ENCODE measurements around the gene PRRC2C. TPM values are rescaled to one million over a fixed set of nuclear protein-coding genes. Genes with fewer than 3 reads are reported as not detected.

The PRRC2C gene
- total and polyA plus RNA-seq, 12 donors, result 44.4 to 103 (median 62.9) TPM

- Histone ChIP-seq H3K27ac (peak overlapping the region in 2 of 5 donors; percentile 7 to 61), H3K9me3 (replicated peaks in 1 of 3) (no peaks in the 10 kb centered on the region), H3K36me3 (replicated peaks in 1 of 2) (no peaks in the 10 kb centered on the region), H3K4me3 (no peak overlapping the region), H3K27me3 (no peaks in the 10 kb centered on the region), H3K4me1 (replicated peaks in 1 of 2) (no peaks in the 10 kb centered on the region)
- DNase-seq, result peak in 1 of 7 donors; percentile 11
- TF ChIP-seq POLR2A (IDR thresholded peaks at IDR 0.05) (no peak), CTCF (IDR thresholded peaks at IDR 0.05) (no peak)
- WGBS, 4 donors, result 46 to 57% (median 53%) methylated on average over 4 of the region's 4 CpGs
- intact Hi-C loops (cut with DNase I), result no loop called here
These were observed 152.7 kb downstream of the PRRC2C start for GRCh38 chr1:171637928-171638576.

GRCh38 chr1:171640225-171640624 is 154.9 kb downstream of the PRRC2C start:
- intact Hi-C loops (cut with DNase I), result loop anchor here (5.0 to 10.0 kb wide), 3 partner anchors 75 to 345 kb away; no protein-coding TSS in a partner anchor
- H3K4me3 ChIP-seq, result no peak overlapping the region
- 94 to 100% (median 99%) methylated on average over 1 of the region's 1 CpG for WGBS, 4 donors
- H3K27ac ChIP-seq, result no peak overlapping the region
- H3K27me3 ChIP-seq, result no peaks in the 10 kb centered on the region
- no peaks in the 10 kb centered on the region for H3K36me3 ChIP-seq (replicated peaks in 1 of 2)
- TF ChIP-seq POLR2A (IDR thresholded peaks at IDR 0.05), result no peak
- TF ChIP-seq CTCF (IDR thresholded peaks at IDR 0.05), result no peak
- peaks cover 2 to 3% of the 10 kb centered on the region in 2 donors for H3K4me1 ChIP-seq (replicated peaks in 1 of 2)
- DNase-seq, result no peak
- H3K9me3 ChIP-seq (replicated peaks in 1 of 3), result no peaks in the 10 kb centered on the region

- intact Hi-C loops (cut with DNase I), result loop anchor here (5.0 to 10.0 kb wide), 3 partner anchors 74 to 344 kb away; no protein-coding TSS in a partner anchor
- no peak overlapping the region for H3K4me3 ChIP-seq
- WGBS, 4 donors, result 60 to 71% (median 64%) methylated on average over 9 to 10 of the region's 10 CpGs
- no peak for DNase-seq
- TF ChIP-seq CTCF (IDR thresholded peaks at IDR 0.05) (no peak), POLR2A (IDR thresholded peaks at IDR 0.05) (no peak)
- no peaks in the 10 kb centered on the region for H3K36me3 ChIP-seq (replicated peaks in 1 of 2)
- H3K27ac ChIP-seq, result no peak overlapping the region
- peaks cover 12 to 13% of the 10 kb centered on the region in 2 donors for H3K4me1 ChIP-seq (replicated peaks in 1 of 2)
- no peaks in the 10 kb centered on the region for H3K9me3 ChIP-seq (replicated peaks in 1 of 3)
- H3K27me3 ChIP-seq, result no peaks in the 10 kb centered on the region
These were observed 155.9 kb downstream of the PRRC2C start for GRCh38 chr1:171641076-171641864.

GRCh38 chr1:171642197-171642596 is 156.9 kb downstream of the PRRC2C start:
- WGBS, 4 donors, result 85 to 97% (median 91%) methylated on average over 4 of the region's 4 CpGs

More at GRCh38 chr1:171642197-171642596, 156.9 kb downstream of the PRRC2C start:
- intact Hi-C loops (cut with DNase I), result loop anchor here (5.0 to 10.0 kb wide), 3 partner anchors 73 to 343 kb away; no protein-coding TSS in a partner anchor
- no peak overlapping the region for H3K27ac ChIP-seq
- no peaks in the 10 kb centered on the region for H3K9me3 ChIP-seq (replicated peaks in 1 of 3)
- no peak for TF ChIP-seq CTCF (IDR thresholded peaks at IDR 0.05)
- TF ChIP-seq POLR2A (IDR thresholded peaks at IDR 0.05), result no peak
- no peaks in the 10 kb centered on the region for H3K27me3 ChIP-seq
- no peaks in the 10 kb centered on the region for H3K36me3 ChIP-seq (replicated peaks in 1 of 2)
- peaks cover 12 to 13% of the 10 kb centered on the region in 2 donors for H3K4me1 ChIP-seq (replicated peaks in 1 of 2)
- no peak for DNase-seq
- no peak overlapping the region for H3K4me3 ChIP-seq

All from adrenal gland (tissue), 12 donors.